WTC11 (cell line): ENCODE data around the gene MRS2. TPM values are rescaled to one million over a fixed set of nuclear protein-coding genes. Genes with fewer than 3 reads are reported as not detected.

Source experiments
- ATAC-seq: fragments of 200-7000 bp; cut with Tn5 transposase; 2 replicates; pipeline ENCODE4 v1.10.0; 2021; ENCODE audit warnings: mild to moderate bottlenecking, moderate library complexity
- CTCF ChIA-PET: fragments of 300-600 bp; sonication (Branson Sonifier 250); formaldehyde crosslinking; loops from one replicate; lab custom pipeline; 2021; ENCODE audit warnings: antibody characterized with exemption; lab: Charles Lee
- POLR2A ChIA-PET: fragments of 350-600 bp; sonication (Branson Sonifier 250); formaldehyde crosslinking; loops from one replicate; lab custom pipeline; 2021; ENCODE audit warnings: antibody characterized with exemption; lab: Charles Lee
- DNase-seq: peaks from one replicate; pipeline ENCODE4 v3.0.0; 2021; ENCODE audit warnings: low spot score
- H3K27ac Mint-ChIP-seq: 2 replicates; pipeline ENCODE4 v1.8.0; 2021; ENCODE audit warnings: mixed read lengths
- H3K27me3 Mint-ChIP-seq: 2 replicates; pipeline ENCODE4 v1.8.0; 2021; ENCODE audit warnings: low read depth, mild to moderate bottlenecking, moderate library complexity, mixed read lengths
- H3K36me3 Mint-ChIP-seq: 2 replicates; pipeline ENCODE4 v1.8.0; 2021; ENCODE audit warnings: mixed read lengths
- H3K4me1 Mint-ChIP-seq: 2 replicates; pipeline ENCODE4 v1.8.0; 2022; ENCODE audit warnings: mixed read lengths
- H3K4me3 Mint-ChIP-seq: 2 replicates; pipeline ENCODE4 v1.8.0; 2021; ENCODE audit warnings: mild to moderate bottlenecking, moderate library complexity, mixed read lengths
- H3K9me3 Mint-ChIP-seq: 2 replicates; pipeline ENCODE4 v1.8.0; 2021; ENCODE audit warnings: mixed read lengths
- CBFB ChIP-seq: sonication (generic); formaldehyde crosslinking; IDR thresholded peaks from 2 replicates; pipeline ENCODE4 v1.8.1; 2022; ENCODE audit warnings: mild to moderate bottlenecking, low read depth, missing genetic modification reagents
- ELF4 ChIP-seq: sonication (generic); formaldehyde crosslinking; IDR thresholded peaks from 2 replicates; pipeline ENCODE4 v1.8.1; 2022; ENCODE audit warnings: low read depth, mild to moderate bottlenecking, moderate library complexity, missing genetic modification reagents
- FOXK1 ChIP-seq: sonication (generic); formaldehyde crosslinking; IDR thresholded peaks from 2 replicates; pipeline ENCODE4 v1.8.0; 2022; ENCODE audit warnings: mild to moderate bottlenecking, moderate library complexity, missing genetic modification reagents
- HMGA2 ChIP-seq: fragments of 250-450 bp; sonication (Bioruptor Pico); IDR thresholded peaks from 2 replicates; pipeline ENCODE4 v1.4.0; 2021; ENCODE audit warnings: mild to moderate bottlenecking, moderate library complexity
- MXD4 ChIP-seq: fragments of 250-450 bp; sonication (Bioruptor Pico); IDR thresholded peaks from 2 replicates; pipeline ENCODE4 v1.8.0; 2021; ENCODE audit warnings: mild to moderate bottlenecking, moderate library complexity, borderline replicate concordance
- NFE2L1 ChIP-seq: sonication (generic); formaldehyde crosslinking; IDR thresholded peaks from 2 replicates; pipeline ENCODE4 v1.8.1; 2023; ENCODE audit warnings: missing genetic modification reagents
- NR3C1 ChIP-seq: sonication (generic); formaldehyde crosslinking; conservative IDR thresholded peaks from 2 replicates; pipeline ENCODE4 v1.8.1; 2023; ENCODE audit warnings: low read depth, mild to moderate bottlenecking, missing genetic modification reagents
- RORB ChIP-seq: fragments of 250-450 bp; sonication (Bioruptor Pico); IDR thresholded peaks from 2 replicates; pipeline ENCODE4 v1.9.0; 2021; ENCODE audit warnings: mild to moderate bottlenecking
- SMAD3 ChIP-seq: sonication (generic); formaldehyde crosslinking; IDR thresholded peaks from 2 replicates; pipeline ENCODE4 v1.8.0; 2022; ENCODE audit warnings: missing genetic modification reagents, mild to moderate bottlenecking, borderline replicate concordance
- ZNF232 ChIP-seq: sonication (generic); formaldehyde crosslinking; IDR thresholded peaks from 2 replicates; pipeline ENCODE4 v1.8.0; 2022; ENCODE audit warnings: mild to moderate bottlenecking, missing genetic modification reagents
- ZNF317 ChIP-seq: sonication (generic); formaldehyde crosslinking; IDR thresholded peaks from 2 replicates; pipeline ENCODE4 v1.8.1; 2023; ENCODE audit warnings: low read depth, mild to moderate bottlenecking, moderate library complexity, missing genetic modification reagents, borderline replicate concordance
- total RNA-seq: library from RNA; stranded (reverse); gene quantifications from 3 replicates; pipeline ENCODE4 v1.2.3, GENCODE V29; 2021
- TF ChIP-seq, protein P1 (sequence below): fragments of 250-450 bp; sonication (Bioruptor Pico); IDR thresholded peaks from 2 replicates; pipeline ENCODE4 v1.9.0; 2021; ENCODE audit warnings: mild to moderate bottlenecking, borderline replicate concordance
- TF ChIP-seq, protein P2 (sequence below): sonication (generic); formaldehyde crosslinking; IDR thresholded peaks from 2 replicates; pipeline ENCODE4 v1.8.0; 2023; ENCODE audit warnings: missing genetic modification reagents, mild to moderate bottlenecking, borderline replicate concordance
- TF ChIP-seq, protein P3 (sequence below): sonication (generic); formaldehyde crosslinking; IDR thresholded peaks from 2 replicates; pipeline ENCODE4 v1.8.1; 2022; ENCODE audit warnings: low read depth, missing genetic modification reagents, borderline replicate concordance
- TF ChIP-seq, protein P4 (sequence below): sonication (generic); formaldehyde crosslinking; IDR thresholded peaks from 2 replicates; pipeline ENCODE4 v1.8.0; 2023; ENCODE audit warnings: mild to moderate bottlenecking, missing genetic modification reagents
- TF ChIP-seq, protein P5 (sequence below): sonication (generic); formaldehyde crosslinking; IDR thresholded peaks from 2 replicates; pipeline ENCODE4 v1.8.0; 2022; ENCODE audit warnings: missing genetic modification reagents
- TF ChIP-seq, protein P6 (sequence below): sonication (generic); formaldehyde crosslinking; conservative IDR thresholded peaks from 2 replicates; pipeline ENCODE4 v1.8.1; 2022; ENCODE audit warnings: mild to moderate bottlenecking, missing genetic modification reagents

The MRS2 gene
- total RNA-seq, 1 experiment from 2014 or later = 91.6 TPM

DNA sequence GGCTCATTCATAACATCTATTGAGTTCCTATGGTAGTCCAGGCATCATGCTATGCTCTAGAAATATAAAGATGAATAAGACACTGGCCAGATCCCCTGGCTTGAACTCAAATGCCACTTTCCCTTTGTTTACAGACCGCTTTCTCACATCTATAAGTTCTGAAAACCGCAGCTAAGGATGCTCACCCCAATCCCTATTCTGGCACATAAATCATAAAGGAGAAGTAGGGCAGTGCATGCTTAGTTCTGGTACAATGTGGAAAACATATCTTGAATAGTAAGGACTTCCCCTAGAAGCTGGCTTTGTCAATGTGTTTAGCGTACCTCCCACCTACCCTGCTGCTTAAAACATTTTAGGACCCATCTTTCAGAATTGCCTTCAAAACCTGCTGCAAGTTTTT lies 26.4 kb downstream of the MRS2 start:
- Mint-ChIP-seq H3K9me3 (no peaks in the 10 kb centered on the region), H3K4me3 (no peak overlapping the region), H3K27ac (no peak overlapping the region), H3K27me3 (no peaks in the 10 kb centered on the region), H3K36me3 (peaks cover 23% of the 10 kb centered on the region), H3K4me1 (no peaks in the 10 kb centered on the region)
- ATAC-seq (no peak), DNase-seq (no peak)
- TF ChIP-seq CBFB (CRISPR knock-in tag) (no peak), HMGA2 (CRISPR knock-in tag) (no peak), ZNF232 (CRISPR knock-in tag) (no peak), ELF4 (CRISPR knock-in tag) (no peak), ZNF317 (no peak)
- TF ChIP-seq, protein P1, sequence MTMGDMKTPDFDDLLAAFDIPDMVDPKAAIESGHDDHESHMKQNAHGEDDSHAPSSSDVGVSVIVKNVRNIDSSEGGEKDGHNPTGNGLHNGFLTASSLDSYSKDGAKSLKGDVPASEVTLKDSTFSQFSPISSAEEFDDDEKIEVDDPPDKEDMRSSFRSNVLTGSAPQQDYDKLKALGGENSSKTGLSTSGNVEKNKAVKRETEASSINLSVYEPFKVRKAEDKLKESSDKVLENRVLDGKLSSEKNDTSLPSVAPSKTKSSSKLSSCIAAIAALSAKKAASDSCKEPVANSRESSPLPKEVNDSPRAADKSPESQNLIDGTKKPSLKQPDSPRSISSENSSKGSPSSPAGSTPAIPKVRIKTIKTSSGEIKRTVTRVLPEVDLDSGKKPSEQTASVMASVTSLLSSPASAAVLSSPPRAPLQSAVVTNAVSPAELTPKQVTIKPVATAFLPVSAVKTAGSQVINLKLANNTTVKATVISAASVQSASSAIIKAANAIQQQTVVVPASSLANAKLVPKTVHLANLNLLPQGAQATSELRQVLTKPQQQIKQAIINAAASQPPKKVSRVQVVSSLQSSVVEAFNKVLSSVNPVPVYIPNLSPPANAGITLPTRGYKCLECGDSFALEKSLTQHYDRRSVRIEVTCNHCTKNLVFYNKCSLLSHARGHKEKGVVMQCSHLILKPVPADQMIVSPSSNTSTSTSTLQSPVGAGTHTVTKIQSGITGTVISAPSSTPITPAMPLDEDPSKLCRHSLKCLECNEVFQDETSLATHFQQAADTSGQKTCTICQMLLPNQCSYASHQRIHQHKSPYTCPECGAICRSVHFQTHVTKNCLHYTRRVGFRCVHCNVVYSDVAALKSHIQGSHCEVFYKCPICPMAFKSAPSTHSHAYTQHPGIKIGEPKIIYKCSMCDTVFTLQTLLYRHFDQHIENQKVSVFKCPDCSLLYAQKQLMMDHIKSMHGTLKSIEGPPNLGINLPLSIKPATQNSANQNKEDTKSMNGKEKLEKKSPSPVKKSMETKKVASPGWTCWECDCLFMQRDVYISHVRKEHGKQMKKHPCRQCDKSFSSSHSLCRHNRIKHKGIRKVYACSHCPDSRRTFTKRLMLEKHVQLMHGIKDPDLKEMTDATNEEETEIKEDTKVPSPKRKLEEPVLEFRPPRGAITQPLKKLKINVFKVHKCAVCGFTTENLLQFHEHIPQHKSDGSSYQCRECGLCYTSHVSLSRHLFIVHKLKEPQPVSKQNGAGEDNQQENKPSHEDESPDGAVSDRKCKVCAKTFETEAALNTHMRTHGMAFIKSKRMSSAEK (CRISPR knock-in tag) = no peak
- TF ChIP-seq, protein P2, sequence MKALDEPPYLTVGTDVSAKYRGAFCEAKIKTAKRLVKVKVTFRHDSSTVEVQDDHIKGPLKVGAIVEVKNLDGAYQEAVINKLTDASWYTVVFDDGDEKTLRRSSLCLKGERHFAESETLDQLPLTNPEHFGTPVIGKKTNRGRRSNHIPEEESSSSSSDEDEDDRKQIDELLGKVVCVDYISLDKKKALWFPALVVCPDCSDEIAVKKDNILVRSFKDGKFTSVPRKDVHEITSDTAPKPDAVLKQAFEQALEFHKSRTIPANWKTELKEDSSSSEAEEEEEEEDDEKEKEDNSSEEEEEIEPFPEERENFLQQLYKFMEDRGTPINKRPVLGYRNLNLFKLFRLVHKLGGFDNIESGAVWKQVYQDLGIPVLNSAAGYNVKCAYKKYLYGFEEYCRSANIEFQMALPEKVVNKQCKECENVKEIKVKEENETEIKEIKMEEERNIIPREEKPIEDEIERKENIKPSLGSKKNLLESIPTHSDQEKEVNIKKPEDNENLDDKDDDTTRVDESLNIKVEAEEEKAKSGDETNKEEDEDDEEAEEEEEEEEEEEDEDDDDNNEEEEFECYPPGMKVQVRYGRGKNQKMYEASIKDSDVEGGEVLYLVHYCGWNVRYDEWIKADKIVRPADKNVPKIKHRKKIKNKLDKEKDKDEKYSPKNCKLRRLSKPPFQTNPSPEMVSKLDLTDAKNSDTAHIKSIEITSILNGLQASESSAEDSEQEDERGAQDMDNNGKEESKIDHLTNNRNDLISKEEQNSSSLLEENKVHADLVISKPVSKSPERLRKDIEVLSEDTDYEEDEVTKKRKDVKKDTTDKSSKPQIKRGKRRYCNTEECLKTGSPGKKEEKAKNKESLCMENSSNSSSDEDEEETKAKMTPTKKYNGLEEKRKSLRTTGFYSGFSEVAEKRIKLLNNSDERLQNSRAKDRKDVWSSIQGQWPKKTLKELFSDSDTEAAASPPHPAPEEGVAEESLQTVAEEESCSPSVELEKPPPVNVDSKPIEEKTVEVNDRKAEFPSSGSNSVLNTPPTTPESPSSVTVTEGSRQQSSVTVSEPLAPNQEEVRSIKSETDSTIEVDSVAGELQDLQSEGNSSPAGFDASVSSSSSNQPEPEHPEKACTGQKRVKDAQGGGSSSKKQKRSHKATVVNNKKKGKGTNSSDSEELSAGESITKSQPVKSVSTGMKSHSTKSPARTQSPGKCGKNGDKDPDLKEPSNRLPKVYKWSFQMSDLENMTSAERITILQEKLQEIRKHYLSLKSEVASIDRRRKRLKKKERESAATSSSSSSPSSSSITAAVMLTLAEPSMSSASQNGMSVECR (CRISPR knock-in tag) = no peak
- TF ChIP-seq, protein P3, sequence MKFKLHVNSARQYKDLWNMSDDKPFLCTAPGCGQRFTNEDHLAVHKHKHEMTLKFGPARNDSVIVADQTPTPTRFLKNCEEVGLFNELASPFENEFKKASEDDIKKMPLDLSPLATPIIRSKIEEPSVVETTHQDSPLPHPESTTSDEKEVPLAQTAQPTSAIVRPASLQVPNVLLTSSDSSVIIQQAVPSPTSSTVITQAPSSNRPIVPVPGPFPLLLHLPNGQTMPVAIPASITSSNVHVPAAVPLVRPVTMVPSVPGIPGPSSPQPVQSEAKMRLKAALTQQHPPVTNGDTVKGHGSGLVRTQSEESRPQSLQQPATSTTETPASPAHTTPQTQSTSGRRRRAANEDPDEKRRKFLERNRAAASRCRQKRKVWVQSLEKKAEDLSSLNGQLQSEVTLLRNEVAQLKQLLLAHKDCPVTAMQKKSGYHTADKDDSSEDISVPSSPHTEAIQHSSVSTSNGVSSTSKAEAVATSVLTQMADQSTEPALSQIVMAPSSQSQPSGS (CRISPR knock-in tag) = no peak
- POLR2A ChIA-PET = no interaction called here
- CTCF ChIA-PET = interaction anchor here (0.6 to 1.7 kb wide), 2 partner anchors 40 to 152 kb away, joined by 5 to 6 read pairs; no protein-coding TSS in a partner anchor

DNA sequence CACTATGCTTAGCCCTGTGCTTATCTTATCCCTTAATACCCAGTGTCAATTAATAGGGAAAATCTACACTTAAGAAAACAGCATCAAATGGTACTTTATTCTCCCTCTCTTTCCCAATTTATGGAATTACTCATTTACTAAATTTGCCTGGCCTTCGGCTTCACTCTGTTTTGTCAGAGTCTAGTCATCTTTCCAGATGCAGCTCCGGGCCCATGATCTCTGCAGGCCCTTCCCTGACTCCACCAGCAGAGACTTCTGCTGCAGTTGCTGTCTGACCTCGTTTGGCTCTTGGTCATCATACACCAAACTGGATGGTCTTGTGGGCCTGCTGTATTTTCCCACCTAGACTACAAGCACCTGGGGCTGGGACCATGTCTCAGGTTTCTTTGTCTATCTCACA lies 27.4 kb downstream of the MRS2 start:
- ChIA-PET CTCF (interaction anchor here (0.6 to 1.8 kb wide), 9 partner anchors 9 to 151 kb away, joined by 3 to 10 read pairs (median 5); partner anchors contain the start of gene ALDH5A1), POLR2A (no interaction called here)
- peaks cover 13% of the 10 kb centered on the region for H3K36me3 Mint-ChIP-seq
- H3K4me1 Mint-ChIP-seq = no peaks in the 10 kb centered on the region
- ATAC-seq (no peak), DNase-seq (no peak)
- H3K9me3 Mint-ChIP-seq = no peaks in the 10 kb centered on the region
- H3K4me3 Mint-ChIP-seq = no peak overlapping the region
- H3K27me3 Mint-ChIP-seq = no peaks in the 10 kb centered on the region
- no peak overlapping the region for H3K27ac Mint-ChIP-seq
- TF ChIP-seq MXD4 (CRISPR knock-in tag) (no peak), FOXK1 (CRISPR knock-in tag) (no peak), NR3C1 (CRISPR knock-in tag) (no peak), RORB (CRISPR knock-in tag) (no peak), NFE2L1 (CRISPR knock-in tag) (no peak), SMAD3 (CRISPR knock-in tag) (no peak)
- TF ChIP-seq, protein P4, sequence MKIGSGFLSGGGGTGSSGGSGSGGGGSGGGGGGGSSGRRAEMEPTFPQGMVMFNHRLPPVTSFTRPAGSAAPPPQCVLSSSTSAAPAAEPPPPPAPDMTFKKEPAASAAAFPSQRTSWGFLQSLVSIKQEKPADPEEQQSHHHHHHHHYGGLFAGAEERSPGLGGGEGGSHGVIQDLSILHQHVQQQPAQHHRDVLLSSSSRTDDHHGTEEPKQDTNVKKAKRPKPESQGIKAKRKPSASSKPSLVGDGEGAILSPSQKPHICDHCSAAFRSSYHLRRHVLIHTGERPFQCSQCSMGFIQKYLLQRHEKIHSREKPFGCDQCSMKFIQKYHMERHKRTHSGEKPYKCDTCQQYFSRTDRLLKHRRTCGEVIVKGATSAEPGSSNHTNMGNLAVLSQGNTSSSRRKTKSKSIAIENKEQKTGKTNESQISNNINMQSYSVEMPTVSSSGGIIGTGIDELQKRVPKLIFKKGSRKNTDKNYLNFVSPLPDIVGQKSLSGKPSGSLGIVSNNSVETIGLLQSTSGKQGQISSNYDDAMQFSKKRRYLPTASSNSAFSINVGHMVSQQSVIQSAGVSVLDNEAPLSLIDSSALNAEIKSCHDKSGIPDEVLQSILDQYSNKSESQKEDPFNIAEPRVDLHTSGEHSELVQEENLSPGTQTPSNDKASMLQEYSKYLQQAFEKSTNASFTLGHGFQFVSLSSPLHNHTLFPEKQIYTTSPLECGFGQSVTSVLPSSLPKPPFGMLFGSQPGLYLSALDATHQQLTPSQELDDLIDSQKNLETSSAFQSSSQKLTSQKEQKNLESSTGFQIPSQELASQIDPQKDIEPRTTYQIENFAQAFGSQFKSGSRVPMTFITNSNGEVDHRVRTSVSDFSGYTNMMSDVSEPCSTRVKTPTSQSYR (CRISPR knock-in tag) = no peak
- TF ChIP-seq, protein P5, sequence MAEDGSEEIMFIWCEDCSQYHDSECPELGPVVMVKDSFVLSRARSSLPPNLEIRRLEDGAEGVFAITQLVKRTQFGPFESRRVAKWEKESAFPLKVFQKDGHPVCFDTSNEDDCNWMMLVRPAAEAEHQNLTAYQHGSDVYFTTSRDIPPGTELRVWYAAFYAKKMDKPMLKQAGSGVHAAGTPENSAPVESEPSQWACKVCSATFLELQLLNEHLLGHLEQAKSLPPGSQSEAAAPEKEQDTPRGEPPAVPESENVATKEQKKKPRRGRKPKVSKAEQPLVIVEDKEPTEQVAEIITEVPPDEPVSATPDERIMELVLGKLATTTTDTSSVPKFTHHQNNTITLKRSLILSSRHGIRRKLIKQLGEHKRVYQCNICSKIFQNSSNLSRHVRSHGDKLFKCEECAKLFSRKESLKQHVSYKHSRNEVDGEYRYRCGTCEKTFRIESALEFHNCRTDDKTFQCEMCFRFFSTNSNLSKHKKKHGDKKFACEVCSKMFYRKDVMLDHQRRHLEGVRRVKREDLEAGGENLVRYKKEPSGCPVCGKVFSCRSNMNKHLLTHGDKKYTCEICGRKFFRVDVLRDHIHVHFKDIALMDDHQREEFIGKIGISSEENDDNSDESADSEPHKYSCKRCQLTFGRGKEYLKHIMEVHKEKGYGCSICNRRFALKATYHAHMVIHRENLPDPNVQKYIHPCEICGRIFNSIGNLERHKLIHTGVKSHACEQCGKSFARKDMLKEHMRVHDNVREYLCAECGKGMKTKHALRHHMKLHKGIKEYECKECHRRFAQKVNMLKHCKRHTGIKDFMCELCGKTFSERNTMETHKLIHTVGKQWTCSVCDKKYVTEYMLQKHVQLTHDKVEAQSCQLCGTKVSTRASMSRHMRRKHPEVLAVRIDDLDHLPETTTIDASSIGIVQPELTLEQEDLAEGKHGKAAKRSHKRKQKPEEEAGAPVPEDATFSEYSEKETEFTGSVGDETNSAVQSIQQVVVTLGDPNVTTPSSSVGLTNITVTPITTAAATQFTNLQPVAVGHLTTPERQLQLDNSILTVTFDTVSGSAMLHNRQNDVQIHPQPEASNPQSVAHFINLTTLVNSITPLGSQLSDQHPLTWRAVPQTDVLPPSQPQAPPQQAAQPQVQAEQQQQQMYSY (CRISPR knock-in tag) = no peak
- TF ChIP-seq, protein P6, sequence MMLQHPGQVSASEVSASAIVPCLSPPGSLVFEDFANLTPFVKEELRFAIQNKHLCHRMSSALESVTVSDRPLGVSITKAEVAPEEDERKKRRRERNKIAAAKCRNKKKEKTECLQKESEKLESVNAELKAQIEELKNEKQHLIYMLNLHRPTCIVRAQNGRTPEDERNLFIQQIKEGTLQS (CRISPR knock-in tag) = no peak
